ENCODE results near the gene DMD.

The DMD gene

GRCh38 chrX:33171041-33171440, 40.3 kb downstream of the DMD start:
- no peak overlapping the region for H3K4me3 ChIP-seq (ENCODE audit: control insufficient read depth, low read depth, low read length)
- TF ChIP-seq CTCF (conservative IDR thresholded peaks at IDR 0.05; ENCODE audit: control insufficient read depth, insufficient read depth, low read depth, low read length): no peak
- no peak for DNase-seq (ENCODE audit: low read depth)

- no peak for TF ChIP-seq CTCF (conservative IDR thresholded peaks at IDR 0.05; ENCODE audit: control insufficient read depth, insufficient read depth, low read depth, low read length)
Measured at GRCh38 chrX:33161829-33162228, 49.5 kb downstream of the DMD start.

DNA sequence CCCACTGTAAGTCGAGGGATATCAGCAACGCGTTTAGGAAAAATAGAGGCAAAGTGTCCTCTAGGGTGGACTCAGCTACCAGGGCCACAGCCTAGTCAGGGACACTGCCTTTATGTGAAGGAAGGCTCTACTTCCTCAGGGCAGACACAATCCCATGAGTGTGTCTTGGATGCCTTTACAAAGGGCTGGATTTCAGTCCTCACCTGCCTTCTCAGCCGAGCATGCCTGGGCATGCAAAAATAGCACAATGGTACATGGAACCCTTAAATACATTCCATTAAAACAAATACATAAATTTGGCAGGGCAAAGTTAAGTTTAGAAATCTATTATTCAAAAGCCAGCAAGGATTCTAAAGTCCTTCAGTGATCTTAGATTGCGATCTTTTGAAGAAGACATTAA, 51.1 kb downstream of the DMD start:
- no peak overlapping the region for H3K4me3 ChIP-seq (ENCODE audit: control insufficient read depth, low read depth, low read length)
- no peak for TF ChIP-seq CTCF (conservative IDR thresholded peaks at IDR 0.05; ENCODE audit: control insufficient read depth, insufficient read depth, low read depth, low read length)
- no peak for DNase-seq (ENCODE audit: low read depth)

More at GRCh38 chrX:33161829-33162228, 49.5 kb downstream of the DMD start:
- H3K4me3 ChIP-seq (ENCODE audit: control insufficient read depth, low read depth, low read length): no peak overlapping the region
- no peak for DNase-seq (ENCODE audit: low read depth)

DNA sequence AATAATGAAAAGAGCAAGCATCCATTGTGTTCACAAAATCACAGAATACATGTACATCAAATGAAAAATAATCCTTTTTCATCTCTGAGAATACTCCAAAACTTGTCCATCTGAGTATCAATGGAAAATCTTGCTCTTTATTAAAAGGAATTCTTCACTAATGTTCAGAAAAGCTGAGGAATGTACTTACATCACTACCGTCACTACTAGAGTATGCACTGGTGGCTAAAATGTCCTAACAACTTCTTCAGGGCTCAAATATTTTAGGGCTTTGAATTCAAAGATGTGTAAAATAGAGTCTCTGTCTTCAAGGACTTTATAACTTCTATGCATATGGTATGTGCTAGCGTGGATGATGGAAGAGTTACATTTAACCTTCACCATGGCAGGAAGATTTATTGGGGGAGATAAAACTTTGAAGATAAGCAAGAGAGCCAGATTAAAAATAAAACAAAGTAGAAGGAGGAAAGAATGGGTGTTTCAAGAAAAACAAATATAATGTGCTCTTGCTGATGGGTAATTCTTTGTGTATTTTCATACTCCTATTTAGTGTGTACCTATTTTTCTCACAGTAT, 55.1 kb downstream of the DMD start:
- H3K4me3 ChIP-seq (ENCODE audit: control insufficient read depth, low read depth, low read length): no peak overlapping the region
- TF ChIP-seq CTCF (conservative IDR thresholded peaks at IDR 0.05; ENCODE audit: control insufficient read depth, insufficient read depth, low read depth, low read length): no peak
- no peak for DNase-seq (ENCODE audit: low read depth)

- H3K4me3 ChIP-seq (ENCODE audit: control insufficient read depth, low read depth, low read length): no peak overlapping the region
- TF ChIP-seq CTCF (conservative IDR thresholded peaks at IDR 0.05; ENCODE audit: control insufficient read depth, insufficient read depth, low read depth, low read length): no peak
- no peak for DNase-seq (ENCODE audit: low read depth)
Measured at GRCh38 chrX:33149580-33149979, 61.8 kb downstream of the DMD start.

DNA sequence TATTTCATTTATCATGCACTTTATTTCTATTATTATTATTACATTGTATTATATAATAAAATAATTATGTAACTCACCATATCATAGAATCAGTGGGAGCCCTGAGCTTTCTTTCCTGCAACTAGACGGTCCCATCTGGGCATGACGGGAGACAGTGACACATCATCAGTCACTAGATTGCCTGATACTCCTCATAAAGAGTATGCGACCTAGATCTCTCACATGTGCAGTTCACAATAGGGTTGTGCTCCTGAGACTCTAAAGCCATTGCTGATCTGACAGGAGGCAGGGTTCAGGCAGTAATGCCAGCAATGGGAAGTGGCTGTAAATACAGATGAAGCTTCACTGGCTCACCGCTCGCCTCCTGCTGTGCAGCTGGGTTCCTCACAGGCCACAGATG, 62.3 kb downstream of the DMD start:
- H3K4me3 ChIP-seq (ENCODE audit: control insufficient read depth, low read depth, low read length): no peak overlapping the region
- no peak for DNase-seq (ENCODE audit: low read depth)
- no peak for TF ChIP-seq CTCF (conservative IDR thresholded peaks at IDR 0.05; ENCODE audit: control insufficient read depth, insufficient read depth, low read depth, low read length)

DNA sequence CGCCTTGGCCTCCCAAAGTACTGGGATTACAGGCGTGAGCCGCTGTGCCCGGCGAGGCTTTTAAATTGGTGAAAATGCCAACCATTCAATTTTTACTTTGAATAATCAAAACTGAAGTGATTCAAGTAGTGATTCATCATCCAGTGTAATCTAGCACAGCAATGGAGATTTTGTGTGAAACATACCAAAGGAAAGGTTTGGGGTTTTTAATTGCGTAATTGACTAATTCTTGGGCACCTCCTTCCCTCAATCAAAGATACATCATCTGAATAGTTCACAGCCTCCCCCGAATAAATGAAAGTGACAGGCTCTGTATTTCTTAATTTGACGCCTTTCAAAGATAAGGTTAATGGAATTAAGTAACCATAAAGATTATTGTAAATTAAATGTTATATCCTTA, 69.0 kb downstream of the DMD start:
- no peak for DNase-seq (ENCODE audit: low read depth)
- TF ChIP-seq CTCF (conservative IDR thresholded peaks at IDR 0.05; ENCODE audit: control insufficient read depth, insufficient read depth, low read depth, low read length): no peak
- H3K4me3 ChIP-seq (ENCODE audit: control insufficient read depth, low read depth, low read length): no peak overlapping the region

Measured in fibroblast of mammary gland (primary cell).